Lower lobe of right lung (tissue), 2 donors: ENCODE data around the gene CENPC. TPM values are rescaled to one million over a fixed set of nuclear protein-coding genes. Genes with fewer than 3 reads are reported as not detected.

ENCODE experiments used
- ATAC-seq, 2 donors: fragments of 200-7000 bp; cut with Tn5 transposase; one replicate each; pipeline ENCODE4 v1.9.1; 2020 to 2022; ENCODE audit warnings: mild to moderate bottlenecking in 2 of 2, moderate library complexity in 2 of 2
- DNase-seq: peaks from one replicate; pipeline ENCODE4 v3.0.0-alpha.2; 2020
- H3K27ac ChIP-seq: fragments of 200-600 bp; one replicate; pipeline ENCODE4 v1.8.0; 2022
- H3K27me3 ChIP-seq: fragments of 200-600 bp; one replicate; pipeline ENCODE4 v1.8.0; 2022; ENCODE audit warnings: low read depth
- H3K36me3 ChIP-seq: fragments of 200-600 bp; one replicate; pipeline ENCODE4 v1.8.0; 2022; ENCODE audit warnings: mild to moderate bottlenecking
- H3K4me1 ChIP-seq: fragments of 200-600 bp; one replicate; pipeline ENCODE4 v1.8.0; 2022
- H3K4me3 ChIP-seq: fragments of 200-600 bp; one replicate; pipeline ENCODE4 v1.8.0; 2022; ENCODE audit warnings: mild to moderate bottlenecking
- H3K9me3 ChIP-seq: fragments of 200-600 bp; one replicate; pipeline ENCODE4 v1.8.0; 2022
- intact Hi-C: fragments of 100-400 bp; cut with DNase I; formaldehyde crosslinking; loops from one replicate; pipeline ENCODE4 v1.11.0; 2022
- total RNA-seq: library from RNA; stranded (reverse); fragmentation: NEBNext Ultra II Directional; extraction: Animal tissue kit (Norgen Biotek cat#: 25700); gene quantifications from one replicate; pipeline ENCODE4 v1.2.1, GENCODE V29; 2021
- TF ChIP-seq, protein P1 (sequence below): fragments of 200-600 bp; IDR thresholded peaks from one replicate; pipeline ENCODE4 v1.8.0; 2022; ENCODE audit warnings: antibody characterized with exemption, mild to moderate bottlenecking
- donor health status: DM: no; HTN: yes; CAD: no; lungs with severe emphysema.

The CENPC gene
- total RNA-seq, 1 donor from 2014 or later = 27.4 TPM

DNA sequence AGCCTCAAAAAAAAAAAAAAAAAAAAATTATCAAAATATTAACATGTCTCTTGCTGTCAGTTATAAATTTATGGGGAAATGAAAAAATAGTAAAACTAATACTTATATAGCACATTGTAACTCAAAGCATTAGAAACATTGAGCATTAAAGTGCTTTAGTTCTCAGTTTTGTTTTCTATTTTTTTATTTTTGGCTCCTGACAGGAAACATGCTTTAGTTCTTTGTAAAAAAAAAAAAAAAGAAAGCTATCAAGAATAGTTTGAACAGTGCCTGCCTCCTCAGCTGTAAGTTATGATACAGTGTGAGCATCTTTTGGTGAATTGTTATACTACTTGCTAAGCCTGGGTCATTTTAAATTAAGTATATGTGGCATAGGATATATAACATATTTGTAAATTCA, 5.1 kb upstream of the CENPC start:
- H3K4me1 ChIP-seq = no peaks in the 10 kb centered on the region
- no peaks in the 10 kb centered on the region for H3K9me3 ChIP-seq
- TF ChIP-seq, protein P1, sequence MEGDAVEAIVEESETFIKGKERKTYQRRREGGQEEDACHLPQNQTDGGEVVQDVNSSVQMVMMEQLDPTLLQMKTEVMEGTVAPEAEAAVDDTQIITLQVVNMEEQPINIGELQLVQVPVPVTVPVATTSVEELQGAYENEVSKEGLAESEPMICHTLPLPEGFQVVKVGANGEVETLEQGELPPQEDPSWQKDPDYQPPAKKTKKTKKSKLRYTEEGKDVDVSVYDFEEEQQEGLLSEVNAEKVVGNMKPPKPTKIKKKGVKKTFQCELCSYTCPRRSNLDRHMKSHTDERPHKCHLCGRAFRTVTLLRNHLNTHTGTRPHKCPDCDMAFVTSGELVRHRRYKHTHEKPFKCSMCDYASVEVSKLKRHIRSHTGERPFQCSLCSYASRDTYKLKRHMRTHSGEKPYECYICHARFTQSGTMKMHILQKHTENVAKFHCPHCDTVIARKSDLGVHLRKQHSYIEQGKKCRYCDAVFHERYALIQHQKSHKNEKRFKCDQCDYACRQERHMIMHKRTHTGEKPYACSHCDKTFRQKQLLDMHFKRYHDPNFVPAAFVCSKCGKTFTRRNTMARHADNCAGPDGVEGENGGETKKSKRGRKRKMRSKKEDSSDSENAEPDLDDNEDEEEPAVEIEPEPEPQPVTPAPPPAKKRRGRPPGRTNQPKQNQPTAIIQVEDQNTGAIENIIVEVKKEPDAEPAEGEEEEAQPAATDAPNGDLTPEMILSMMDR = no peak
- no peaks in the 10 kb centered on the region for H3K36me3 ChIP-seq
- ATAC-seq = no peak
- intact Hi-C loops = no loop called here
- no peak overlapping the region for H3K4me3 ChIP-seq
- no peak for DNase-seq
- H3K27me3 ChIP-seq = no peaks in the 10 kb centered on the region
- no peak overlapping the region for H3K27ac ChIP-seq

DNA sequence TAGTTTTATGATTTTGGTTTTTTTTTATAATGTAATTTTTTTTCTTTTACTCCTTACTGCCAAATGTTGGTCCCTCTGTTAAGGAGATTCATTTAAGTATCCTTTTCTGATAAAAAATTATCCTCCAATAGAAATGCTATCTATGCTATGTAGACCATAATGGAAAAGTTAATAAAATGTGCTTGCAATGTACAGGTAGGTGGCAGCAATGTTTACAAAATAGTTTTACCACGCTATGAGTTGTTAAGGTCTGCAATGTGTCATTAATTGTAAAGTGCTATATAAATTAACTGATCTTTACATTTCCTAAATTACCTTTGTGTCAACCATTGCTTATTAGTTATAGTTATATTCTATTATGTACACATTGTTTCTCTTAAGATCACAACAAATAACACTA, 3.8 kb upstream of the CENPC start:
- TF ChIP-seq, protein P1 = peak; percentile 25
- ATAC-seq (no peak), DNase-seq (no peak)

DNA sequence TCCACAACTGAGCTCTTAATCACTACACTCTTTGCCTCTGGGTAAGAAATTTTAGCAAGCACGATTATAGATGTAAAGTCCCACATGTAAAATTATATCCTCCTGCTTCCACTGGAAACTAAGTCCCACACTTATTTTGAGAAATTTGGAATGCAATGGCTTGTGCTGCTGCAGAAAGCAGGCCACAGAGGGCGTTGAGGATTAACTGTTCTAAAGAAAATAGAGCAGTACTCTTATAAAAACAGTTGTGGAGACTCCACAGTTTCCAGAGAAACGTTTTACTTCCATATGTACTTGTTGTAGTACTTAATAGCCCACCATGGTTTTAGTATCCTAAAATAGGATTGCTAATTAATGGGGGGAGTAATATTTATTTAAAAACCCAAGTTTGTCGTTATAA, 1.7 kb upstream of the CENPC start:
- Histone ChIP-seq H3K27ac (no peak overlapping the region), H3K9me3 (no peaks in the 10 kb centered on the region), H3K36me3 (peaks cover 9% of the 10 kb centered on the region), H3K4me3 (no peak overlapping the region), H3K27me3 (no peaks in the 10 kb centered on the region), H3K4me1 (peaks cover 23% of the 10 kb centered on the region)
- intact Hi-C loops = no loop called here
- no peak for DNase-seq
- TF ChIP-seq, protein P1 = no peak
- ATAC-seq = no peak

More for the DNA sequence above, 3.8 kb upstream of the CENPC start:
- H3K4me3 ChIP-seq = no peak overlapping the region
- H3K27ac ChIP-seq = no peak overlapping the region
- no peaks in the 10 kb centered on the region for H3K9me3 ChIP-seq
- intact Hi-C loops = no loop called here
- H3K27me3 ChIP-seq = no peaks in the 10 kb centered on the region
- H3K4me1 ChIP-seq = peaks cover 2% of the 10 kb centered on the region
- H3K36me3 ChIP-seq = no peaks in the 10 kb centered on the region

DNA sequence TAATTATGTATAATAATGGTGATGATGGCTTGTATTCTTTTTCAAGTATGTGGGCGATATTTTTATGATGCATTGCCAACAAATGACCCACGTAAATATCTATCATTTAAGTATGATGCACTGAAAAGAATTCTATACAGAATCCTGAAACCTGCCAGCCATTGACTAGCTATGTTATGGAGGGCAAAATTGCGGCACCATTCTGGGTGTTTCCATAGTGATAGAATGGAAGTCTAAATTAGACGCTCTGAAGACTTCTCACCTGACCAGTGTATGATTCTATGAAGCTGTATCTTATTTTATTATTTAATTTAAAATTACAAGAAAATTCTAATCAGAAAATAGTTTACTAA, 677 bp upstream of the CENPC start:
- Histone ChIP-seq H3K4me3 (peak overlapping the region; percentile 69), H3K4me1 (peaks cover 28% of the 10 kb centered on the region), H3K27me3 (no peaks in the 10 kb centered on the region), H3K27ac (peak overlapping the region; percentile 95), H3K9me3 (no peaks in the 10 kb centered on the region), H3K36me3 (peaks cover 17% of the 10 kb centered on the region)
- ATAC-seq = no peak
- DNase-seq = no peak
- TF ChIP-seq, protein P1 = no peak
- intact Hi-C loops = no loop called here

DNA sequence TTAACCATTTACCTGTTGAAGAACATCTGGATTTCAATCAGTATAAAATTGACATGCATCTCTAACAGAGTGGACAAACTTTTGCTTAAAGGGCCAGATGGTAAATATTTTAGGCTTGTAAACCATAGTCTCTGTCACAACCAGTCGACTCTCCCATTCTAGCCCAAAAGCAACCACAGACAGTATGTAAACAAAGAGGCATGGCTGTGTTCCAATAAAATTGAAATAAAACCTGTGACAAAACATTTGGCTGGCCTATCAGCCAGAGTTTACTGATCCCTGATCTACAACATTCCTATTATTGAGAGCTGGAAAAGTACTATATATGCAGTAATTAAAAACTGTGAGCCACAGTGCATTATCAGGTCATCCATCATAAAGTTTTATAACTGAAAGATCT, 3.2 kb downstream of the CENPC start:
- H3K9me3 ChIP-seq = no peaks in the 10 kb centered on the region
- H3K36me3 ChIP-seq = peaks cover 54% of the 10 kb centered on the region
- H3K4me1 ChIP-seq = peaks cover 28% of the 10 kb centered on the region
- DNase-seq = no peak
- H3K27me3 ChIP-seq = no peaks in the 10 kb centered on the region
- no peak overlapping the region for H3K27ac ChIP-seq
- no peak for ATAC-seq
- H3K4me3 ChIP-seq = no peak overlapping the region
- intact Hi-C loops = no loop called here
- TF ChIP-seq, protein P1 = no peak

DNA sequence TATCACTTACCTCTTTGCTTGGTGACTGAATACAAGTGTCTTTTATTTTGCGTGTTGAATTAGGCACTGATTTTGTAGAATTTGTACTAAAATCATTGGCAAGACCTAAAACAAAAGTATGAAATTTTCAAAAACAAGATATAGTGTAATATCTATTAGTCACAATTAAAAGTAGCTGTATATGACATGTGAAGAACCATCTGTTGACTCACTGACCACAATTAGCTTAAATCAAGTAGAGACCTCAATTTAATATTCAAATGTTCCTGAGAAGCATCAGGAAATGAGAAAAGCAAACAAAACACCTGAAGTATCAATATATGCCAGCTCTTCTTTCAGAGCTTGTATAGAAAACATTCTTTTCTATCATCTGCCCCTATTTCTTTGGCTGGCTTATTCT, 5.5 kb downstream of the CENPC start:
- no peak for DNase-seq
- H3K4me1 ChIP-seq = peaks cover 28% of the 10 kb centered on the region
- no peaks in the 10 kb centered on the region for H3K9me3 ChIP-seq
- intact Hi-C loops = no loop called here
- H3K27ac ChIP-seq = no peak overlapping the region
- no peaks in the 10 kb centered on the region for H3K27me3 ChIP-seq
- peaks cover 77% of the 10 kb centered on the region for H3K36me3 ChIP-seq
- ATAC-seq = no peak
- TF ChIP-seq, protein P1 = no peak
- no peak overlapping the region for H3K4me3 ChIP-seq
